Midbrain (tissue), 1 donor: ENCODE results near the gene YPEL3.

Source experiments
- DNase-seq: peaks from one replicate; lab custom pipeline; 2025; lab: John Stamatoyannopoulos, UW

YPEL3 gene

DNA sequence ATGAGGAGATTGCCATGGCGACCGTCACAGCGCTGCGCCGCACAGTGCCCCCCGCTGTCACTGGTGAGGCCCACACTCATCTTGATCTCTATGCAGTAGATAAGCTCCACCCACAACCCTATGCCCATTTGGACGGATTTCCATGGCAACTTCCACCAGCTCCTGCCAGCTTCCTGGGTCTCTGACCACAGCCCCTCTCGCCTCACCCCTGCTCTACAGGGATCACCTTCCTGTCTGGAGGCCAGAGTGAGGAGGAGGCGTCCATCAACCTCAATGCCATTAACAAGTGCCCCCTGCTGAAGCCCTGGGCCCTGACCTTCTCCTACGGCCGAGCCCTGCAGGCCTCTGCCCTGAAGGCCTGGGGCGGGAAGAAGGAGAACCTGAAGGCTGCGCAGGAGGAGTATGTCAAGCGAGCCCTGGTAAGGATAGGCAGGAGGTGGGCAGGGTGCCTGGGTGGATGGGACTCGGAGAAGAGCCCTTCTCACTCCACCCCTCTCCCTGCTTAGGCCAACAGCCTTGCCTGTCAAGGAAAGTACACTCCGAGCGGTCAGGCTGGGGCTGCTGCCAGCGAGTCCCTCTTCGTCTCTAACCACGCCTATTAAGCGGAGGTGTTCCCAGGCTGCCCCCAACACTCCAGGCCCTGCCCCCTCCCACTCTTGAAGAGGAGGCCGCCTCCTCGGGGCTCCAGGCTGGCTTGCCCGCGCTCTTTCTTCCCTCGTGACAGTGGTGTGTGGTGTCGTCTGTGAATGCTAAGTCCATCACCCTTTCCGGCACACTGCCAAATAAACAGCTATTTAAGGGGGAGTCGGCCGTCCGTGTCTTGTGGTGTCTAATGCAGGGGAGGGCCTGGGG lies 26.2 kb downstream of the YPEL3 start:
- peak; percentile 80 for DNase-seq

DNA sequence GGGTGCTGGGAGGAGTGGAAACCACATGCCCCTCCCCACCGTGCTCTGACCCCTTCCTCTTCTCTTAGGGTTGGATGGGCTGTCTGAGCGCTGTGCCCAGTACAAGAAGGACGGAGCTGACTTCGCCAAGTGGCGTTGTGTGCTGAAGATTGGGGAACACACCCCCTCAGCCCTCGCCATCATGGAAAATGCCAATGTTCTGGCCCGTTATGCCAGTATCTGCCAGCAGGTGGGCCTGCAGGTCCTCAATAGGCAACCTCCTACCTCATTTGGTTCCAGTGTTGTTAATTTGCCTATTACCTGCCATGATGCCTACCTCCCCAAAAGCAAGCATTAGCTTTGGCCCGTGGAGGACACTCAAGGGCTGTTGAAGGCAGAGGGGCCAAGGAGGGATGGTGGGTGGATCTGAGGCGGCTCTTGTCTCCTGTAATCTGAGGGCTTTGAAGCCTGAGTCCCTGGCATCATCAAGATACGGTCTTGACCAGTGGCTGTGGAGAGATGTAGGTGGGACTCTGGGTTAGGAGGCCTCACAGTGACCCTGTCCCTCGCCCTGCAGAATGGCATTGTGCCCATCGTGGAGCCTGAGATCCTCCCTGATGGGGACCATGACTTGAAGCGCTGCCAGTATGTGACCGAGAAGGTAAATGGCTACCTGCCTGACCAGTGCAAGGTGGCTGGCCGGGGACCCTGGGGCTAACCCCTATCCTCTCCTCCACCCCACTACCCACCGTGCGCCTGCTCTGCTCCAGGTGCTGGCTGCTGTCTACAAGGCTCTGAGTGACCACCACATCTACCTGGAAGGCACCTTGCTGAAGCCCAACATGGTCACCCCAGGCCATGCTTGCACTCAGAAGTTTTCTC lies 27.0 kb downstream of the YPEL3 start:
- no peak for DNase-seq

DNA sequence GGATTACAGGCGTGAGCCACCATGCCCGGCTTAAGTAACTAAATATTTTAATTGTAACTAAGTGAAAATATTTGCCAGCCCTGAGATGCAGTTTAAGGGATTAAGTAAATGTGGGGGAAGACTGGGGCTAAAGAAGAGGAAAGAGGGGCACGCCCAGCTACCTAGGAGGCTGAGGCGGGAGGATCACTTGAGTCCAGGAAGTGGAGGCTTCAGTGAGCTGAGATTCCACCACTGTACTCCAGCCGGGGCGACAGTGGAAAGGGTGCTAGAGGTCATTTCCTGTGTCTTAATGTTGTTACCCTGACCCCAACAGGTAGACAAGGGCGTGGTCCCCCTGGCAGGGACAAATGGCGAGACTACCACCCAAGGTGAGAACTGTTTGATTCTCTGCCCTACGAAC lies 27.7 kb downstream of the YPEL3 start:
- no peak for DNase-seq

- DNase-seq, result no peak
These were observed 28.5 kb downstream of the YPEL3 start for GRCh38 chr16:30067584-30067916.

DNA sequence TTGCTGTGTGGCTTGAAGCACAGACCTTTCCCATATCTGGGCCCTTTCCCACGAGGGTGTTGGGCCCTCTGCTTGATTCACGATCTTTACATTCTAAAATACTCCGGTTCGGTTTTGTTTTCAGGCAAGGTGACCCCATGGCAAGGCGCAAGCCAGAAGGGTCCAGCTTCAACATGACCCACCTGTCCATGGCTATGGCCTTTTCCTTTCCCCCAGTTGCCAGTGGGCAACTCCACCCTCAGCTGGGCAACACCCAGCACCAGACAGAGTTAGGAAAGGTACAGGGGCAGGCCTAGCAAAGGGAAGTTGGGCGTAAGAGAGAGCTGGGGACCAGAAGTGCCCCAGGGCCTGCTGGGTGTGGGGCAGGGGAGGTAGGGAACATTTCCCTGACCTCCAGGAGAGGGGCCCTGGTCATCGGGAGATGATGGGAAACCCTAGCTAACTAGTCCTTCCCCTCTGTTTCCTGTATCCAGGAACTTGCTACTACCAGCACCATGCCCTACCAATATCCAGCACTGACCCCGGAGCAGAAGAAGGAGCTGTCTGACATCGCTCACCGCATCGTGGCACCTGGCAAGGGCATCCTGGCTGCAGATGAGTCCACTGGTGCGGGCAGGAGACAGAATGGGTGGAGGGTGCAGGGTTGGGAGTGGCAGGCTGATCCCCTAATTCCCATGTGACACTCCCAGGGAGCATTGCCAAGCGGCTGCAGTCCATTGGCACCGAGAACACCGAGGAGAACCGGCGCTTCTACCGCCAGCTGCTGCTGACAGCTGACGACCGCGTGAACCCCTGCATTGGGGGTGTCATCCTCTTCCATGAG lies 29.0 kb downstream of the YPEL3 start:
- peak; percentile 27 for DNase-seq

GRCh38 chr16:30065943-30066760 lies 29.9 kb downstream of the YPEL3 start:
- DNase-seq, result no peak

- peak; percentile 98 for DNase-seq
These were observed 30.7 kb downstream of the YPEL3 start, which contains the start of gene ALDOA for GRCh38 chr16:30065102-30065942. TSS of gene ALDOA (plus strand) at chr16:30065760. CDS start at chr16:30066898, 1,138 bp downstream.

- peak; percentile 82 for DNase-seq
These were observed 31.3 kb downstream of the YPEL3 start for GRCh38 chr16:30064729-30065101.

DNA sequence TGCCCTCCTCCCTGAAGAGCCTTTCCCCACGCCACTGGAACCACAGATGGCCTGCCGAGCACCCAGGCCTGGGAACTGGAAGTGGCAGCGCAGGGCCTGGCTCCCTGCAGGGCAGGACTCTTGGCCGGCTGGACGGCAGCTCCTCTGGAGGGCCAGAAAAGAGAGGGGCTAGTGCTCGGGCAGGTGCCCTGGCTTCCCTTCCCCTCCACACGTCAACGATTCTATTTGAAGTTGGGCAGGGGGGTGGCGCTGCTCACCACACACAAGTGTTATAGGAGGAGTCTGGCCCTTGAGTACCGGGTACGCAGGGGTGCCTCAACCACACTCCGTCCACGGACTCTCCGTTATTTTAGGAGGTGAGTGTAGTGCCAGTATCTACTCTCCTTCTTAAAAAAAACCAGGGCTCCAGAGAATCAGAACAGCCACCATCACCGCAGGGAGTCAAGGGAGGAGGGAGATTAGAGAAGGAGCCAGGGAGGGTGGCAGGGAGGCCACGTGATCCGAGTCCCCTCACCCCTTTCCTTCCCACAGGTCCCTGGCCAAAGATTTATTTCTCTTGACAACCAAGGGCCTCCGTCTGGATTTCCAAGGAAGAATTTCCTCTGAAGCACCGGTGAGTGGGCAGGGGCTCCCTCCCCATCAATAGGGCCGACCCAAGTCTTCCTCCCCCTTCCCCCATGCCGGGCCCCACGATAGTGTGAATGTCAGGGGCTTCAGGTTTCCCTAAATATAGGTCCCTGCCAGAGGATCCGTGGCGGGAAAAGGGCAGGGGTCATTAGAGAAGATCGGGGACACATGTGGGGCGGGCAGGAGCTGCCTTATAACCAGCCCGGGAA lies 31.9 kb downstream of the YPEL3 start:
- peak; percentile 90 for DNase-seq

- no peak for DNase-seq
These were observed 32.6 kb downstream of the YPEL3 start for GRCh38 chr16:30063278-30063892.

DNA sequence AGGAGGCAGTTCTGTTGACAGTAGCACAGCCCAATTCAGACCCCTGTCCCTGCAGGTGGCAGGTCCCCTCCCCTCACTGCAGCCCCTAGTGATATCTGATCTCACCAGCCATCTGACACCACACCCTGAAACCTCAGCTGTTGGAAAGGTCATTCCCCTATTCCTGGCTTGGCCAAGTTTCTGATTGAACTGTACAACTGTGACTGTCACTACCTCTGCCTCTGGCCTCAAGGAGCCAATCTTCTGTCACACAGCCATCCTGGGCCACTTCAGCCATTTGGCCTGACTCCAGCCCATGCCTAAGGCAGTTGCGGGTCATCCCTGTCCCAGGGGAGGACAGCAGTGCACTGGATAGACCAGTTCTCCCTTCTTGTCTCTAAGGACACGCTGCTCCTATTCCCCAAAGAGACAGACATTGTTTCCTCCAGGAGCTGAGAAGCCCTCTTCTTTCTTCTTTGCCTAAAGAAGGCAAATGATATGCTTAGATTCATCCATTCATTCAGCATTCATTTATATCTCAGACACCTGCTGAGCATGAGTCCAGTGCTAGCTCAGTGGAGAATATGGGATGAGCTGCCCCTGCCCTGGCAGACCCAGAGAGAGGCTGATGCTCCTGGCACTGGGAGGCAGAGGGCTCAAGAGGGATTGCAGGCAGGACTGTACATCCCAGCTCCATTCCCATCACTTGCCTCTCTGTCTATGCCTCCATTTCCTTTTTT lies 35.0 kb downstream of the YPEL3 start:
- no peak for DNase-seq

DNA sequence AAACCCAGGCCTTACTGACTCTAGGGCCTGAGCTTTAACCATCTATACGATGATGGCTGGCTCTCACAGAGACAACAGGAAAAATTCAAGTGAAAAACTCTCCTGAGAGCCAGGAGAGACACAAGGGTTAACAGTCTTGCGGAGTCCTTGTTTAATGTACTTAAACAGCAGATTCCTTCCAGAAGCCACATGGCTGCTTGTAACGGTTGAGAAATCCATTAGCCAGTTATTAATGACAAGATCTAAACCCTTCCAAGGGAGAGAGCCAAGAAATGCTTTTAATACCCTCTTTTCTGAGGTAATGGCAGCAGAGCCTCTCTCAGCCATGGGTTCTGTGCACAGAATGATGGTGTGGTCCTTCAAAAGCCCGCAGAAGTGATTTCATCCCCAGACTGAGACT lies 35.7 kb downstream of the YPEL3 start:
- no peak for DNase-seq

DNA sequence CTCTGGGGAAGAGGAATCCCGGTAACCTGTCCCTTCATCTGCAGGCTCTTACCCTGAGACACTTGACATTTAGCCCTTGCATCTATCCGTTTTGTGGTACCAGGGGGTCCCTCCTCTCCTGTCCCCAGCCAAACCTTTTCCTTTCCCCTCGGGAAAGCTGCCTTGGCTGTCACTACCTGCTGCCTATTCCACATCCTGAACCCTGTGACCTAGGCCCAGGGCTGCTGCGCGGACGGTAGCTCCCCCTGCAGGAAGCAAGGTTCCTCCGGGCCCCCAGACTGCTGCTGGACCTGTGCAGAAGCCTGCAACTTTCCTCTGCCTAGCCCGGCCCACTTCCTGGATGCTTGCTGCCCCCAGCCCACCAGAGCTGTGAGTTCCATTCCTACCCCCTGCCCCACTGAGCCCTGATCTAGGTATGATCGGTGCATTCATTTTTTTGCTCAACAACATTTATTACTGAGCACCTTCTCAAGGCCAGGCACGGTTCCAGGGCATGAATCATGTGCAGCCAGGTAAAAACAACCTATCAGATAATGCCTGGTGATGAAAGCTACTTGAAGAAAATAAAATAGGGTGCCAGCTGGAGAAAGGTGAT lies 41.0 kb downstream of the YPEL3 start:
- no peak for DNase-seq

- DNase-seq, result no peak
These were observed 41.6 kb downstream of the YPEL3 start for GRCh38 chr16:30054451-30054850.

DNA sequence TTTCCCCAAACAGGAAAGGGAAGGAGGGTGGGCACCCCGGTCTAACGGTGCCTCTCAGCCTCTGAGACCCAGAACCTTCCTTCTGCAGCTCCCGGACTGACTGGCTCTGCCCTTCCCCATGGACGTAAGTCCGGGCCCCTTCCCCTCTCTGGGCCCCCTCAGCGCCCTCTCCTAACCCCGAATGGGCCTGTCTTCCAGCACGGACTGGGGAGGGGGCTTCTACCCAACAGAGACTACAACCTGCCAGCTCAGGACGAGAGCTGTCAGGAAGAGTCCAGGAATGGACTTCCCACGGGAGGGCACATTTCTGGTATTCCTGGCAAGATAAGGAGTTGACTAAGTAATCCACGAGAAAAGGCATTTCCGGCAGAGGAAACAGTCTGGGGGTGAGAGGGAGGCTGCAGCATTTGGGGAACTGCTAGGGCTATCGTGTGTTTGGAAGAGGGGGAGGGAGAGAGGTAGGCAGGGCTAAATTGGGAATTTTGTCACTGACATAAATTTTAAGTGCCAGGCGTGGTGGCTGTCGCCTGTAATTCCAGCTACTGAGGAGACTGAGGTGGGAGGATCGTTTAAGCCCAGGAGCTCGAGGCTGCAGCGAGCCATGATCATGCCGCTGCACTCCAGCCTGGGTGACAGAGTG lies 42.5 kb downstream of the YPEL3 start:
- DNase-seq, result no peak

DNA sequence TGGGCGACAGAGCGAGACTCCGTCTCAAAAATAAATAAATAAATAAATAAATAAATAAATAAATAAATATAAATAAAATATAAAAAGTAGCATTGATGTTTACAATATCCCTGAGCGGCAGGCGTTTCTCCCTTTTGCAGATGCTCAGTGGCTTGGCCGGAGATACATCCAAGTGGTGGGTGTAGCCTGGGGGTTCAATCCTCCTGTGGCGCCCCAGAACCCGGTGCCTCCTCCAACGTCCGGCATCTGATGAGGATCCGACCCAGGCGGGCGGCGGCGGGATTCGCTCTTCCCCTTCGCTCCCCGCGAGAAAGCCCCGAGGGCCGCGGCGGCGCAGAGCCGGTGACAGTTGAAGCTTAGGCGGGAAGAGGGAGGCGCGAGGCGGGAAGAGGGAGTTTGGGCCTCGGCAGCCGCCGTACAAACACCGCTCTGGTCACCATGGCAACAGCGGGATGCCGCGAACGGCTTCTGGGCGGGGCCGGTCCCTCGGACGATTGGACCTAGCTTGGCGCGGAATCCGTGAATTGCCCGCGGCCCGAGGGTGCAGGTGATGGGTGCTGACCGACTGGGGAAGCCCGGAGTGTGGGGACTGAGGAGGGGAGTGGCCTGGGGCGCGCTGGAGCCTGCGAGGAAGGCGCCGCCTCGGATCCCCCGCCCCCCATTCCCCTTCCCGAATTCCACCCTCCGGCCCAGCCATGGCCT lies 43.2 kb downstream of the YPEL3 start:
- DNase-seq, result peak; percentile 86

DNA sequence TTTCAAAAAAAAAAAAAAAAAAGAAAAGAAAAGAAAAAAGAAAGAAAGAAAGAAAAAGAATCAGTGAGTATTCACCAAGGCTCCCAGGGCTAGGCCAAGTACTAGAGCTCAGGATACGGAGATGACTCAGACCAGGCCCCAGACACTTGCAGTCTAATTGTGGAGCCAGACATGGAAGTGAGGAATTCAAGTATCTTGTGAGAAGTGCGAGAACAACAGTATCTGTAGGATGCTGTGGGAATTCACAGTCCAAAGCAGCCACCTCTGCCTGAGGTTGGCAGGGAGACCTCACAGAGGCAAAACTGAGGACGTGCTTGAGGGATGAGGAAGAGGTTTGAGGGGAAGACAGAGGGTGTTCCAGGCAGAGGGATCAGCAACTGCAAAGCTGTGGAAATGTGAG lies 44.5 kb downstream of the YPEL3 start:
- no peak for DNase-seq
